GM11168 (cell line): Measurements from ENCODE around the gene MEIS1.

Experiments
- in situ Hi-C: fragments of 300-500 bp; cut with MboI; formaldehyde crosslinking; loops from one replicate; pipeline ENCODE4 v1.12.0; 2022; ENCODE audit warnings: low sequenced_read_pairs; ENCODE audit not compliant: unreplicated experiment

The MEIS1 gene

GRCh38 chr2:66525606-66526005, 90.7 kb downstream of the MEIS1 start:
- in situ Hi-C loops = no loop called here

GRCh38 chr2:66526180-66526579, 91.3 kb downstream of the MEIS1 start:
- in situ Hi-C loops = no loop called here

GRCh38 chr2:66528974-66529724, 94.2 kb downstream of the MEIS1 start:
- in situ Hi-C loops = no loop called here

- in situ Hi-C loops = no loop called here
Observed at GRCh38 chr2:66530651-66531050, 95.7 kb downstream of the MEIS1 start.

- in situ Hi-C loops = no loop called here
Observed at GRCh38 chr2:66531155-66531554, 96.2 kb downstream of the MEIS1 start.

GRCh38 chr2:66531567-66531966, 96.6 kb downstream of the MEIS1 start:
- in situ Hi-C loops = no loop called here

- in situ Hi-C loops = no loop called here
Observed at GRCh38 chr2:66532972-66533868, 98.3 kb downstream of the MEIS1 start.

DNA sequence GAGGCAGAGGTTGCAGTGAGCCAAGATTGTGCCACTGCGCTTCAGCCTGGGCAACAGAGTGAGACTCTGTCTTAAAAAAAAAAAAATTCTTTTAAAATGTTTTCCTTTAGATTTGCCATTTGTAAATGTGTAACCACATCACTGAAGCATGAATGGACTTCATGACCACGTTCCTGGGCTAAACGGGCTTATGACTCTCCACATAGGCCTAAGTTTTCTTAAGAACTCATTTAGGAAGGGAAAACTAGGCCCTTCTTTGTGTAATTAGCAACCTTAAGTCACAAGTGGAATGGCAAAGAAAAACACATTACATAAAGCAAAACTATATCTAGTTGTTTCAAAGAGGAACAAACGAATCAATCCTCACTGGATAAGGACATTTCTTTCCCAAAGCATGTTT, 99.5 kb downstream of the MEIS1 start:
- in situ Hi-C loops = no loop called here

DNA sequence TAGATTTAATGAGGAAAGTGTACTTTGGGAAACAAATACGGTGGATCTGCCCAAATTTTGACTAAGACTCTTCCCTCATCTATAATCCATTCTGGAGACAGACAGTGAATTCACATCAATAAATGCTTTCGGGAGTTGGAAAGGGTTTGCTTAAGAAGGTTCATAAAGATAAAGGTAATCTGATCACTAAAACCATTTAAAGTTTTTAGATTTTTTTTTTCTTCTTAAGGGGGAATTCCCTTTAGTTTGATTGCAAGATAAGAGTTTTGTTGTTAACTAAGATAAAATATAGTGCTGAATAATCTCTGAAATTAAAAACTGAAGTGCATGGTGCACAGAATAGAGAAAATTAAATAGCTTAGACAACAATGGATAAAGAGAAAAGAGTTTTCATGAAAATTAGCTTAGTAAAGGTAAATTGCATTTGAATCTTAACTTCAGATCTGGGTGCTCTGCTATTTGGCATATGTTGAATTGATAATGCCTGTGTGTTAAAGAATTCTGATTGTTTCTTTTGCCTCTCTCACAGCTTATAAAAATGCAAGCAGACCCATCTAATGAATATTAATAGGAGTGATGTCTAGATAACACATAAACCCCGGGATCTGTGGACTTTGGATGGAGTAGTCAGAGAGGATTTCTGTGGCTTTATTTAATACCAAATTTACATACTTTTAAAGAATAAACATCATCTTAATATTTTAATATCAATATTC, 100.8 kb downstream of the MEIS1 start:
- in situ Hi-C loops = no loop called here

GRCh38 chr2:66536290-66536673, 101.4 kb downstream of the MEIS1 start:
- in situ Hi-C loops = no loop called here

DNA sequence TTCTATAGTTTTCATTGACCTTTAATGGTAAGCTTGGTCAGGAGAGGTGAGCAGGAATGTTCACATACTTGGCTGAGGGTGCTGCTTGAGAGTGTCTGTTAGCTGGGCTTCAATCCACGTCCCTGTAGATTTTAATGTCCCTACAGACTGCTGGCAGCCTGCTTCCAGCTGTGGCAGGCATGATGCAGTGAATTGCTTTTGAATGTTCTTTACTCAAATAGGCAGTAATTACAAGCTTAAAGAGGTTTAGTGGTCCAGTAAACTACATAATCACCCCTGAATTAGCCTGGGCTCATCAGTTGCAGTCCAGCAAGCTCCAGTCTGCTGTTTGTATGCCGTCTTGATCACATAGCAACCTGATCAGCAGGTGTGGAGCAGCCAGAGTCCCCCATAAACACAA, 102.1 kb downstream of the MEIS1 start:
- in situ Hi-C loops = no loop called here

GRCh38 chr2:66538291-66538690, 103.4 kb downstream of the MEIS1 start:
- in situ Hi-C loops = no loop called here

- in situ Hi-C loops = no loop called here
Observed at GRCh38 chr2:66539452-66539851, 104.5 kb downstream of the MEIS1 start.

GRCh38 chr2:66541646-66542045, 106.7 kb downstream of the MEIS1 start:
- in situ Hi-C loops = no loop called here

GRCh38 chr2:66543257-66543767, 108.4 kb downstream of the MEIS1 start:
- in situ Hi-C loops = no loop called here

GRCh38 chr2:66544258-66544657, 109.3 kb downstream of the MEIS1 start:
- in situ Hi-C loops = no loop called here

DNA sequence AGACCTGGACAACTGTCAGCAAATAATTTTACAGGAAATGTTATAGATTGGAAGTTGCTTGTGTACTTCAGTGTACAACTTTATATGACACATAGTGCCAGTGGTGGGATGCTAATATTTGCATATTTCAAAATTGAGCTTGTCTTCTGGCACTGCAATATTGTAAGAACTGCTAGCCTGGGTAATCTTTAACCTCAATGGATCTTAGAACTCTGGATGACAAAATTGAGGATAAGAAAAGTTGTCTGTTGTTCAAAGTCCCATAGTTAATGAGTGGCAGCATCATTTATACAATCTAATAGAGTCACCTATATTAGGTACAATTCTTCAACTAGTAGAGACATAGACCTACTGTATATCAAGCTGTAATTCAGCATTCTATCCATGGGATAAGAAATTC, 110.3 kb downstream of the MEIS1 start:
- in situ Hi-C loops = no loop called here

- in situ Hi-C loops = no loop called here
Observed at GRCh38 chr2:66547118-66547517, 112.2 kb downstream of the MEIS1 start.

- in situ Hi-C loops = no loop called here
Observed at GRCh38 chr2:66547887-66548286, 113.0 kb downstream of the MEIS1 start.

GRCh38 chr2:66548422-66548821, 113.5 kb downstream of the MEIS1 start:
- in situ Hi-C loops = no loop called here

DNA sequence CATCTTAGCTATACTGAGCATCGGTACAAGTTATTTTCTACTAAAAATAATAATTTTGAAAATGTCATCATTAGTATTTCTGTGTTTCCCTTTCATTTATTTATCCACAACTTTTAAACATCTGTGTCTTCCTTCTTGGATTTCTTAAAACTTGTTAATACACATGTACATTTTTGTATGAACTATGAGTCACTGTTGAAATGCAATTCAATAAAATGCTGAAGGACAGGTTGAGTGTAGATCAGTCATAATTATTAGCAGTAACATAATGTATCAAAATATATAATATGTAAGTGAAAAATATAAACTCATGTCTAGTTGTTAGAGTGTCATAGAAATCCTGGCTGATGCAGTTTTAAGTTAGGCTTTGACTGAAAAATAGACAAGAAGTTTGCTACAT, 115.9 kb downstream of the MEIS1 start:
- in situ Hi-C loops = no loop called here
